Glomerular visceral epithelial cell (primary cell): ENCODE results near the gene SNTG2.

ENCODE experiments used
- DNase-seq: peaks from one replicate; pipeline ENCODE4 v3.0.0-alpha.2; 2016; ENCODE audit errors: extremely low spot score

The SNTG2 gene

DNA sequence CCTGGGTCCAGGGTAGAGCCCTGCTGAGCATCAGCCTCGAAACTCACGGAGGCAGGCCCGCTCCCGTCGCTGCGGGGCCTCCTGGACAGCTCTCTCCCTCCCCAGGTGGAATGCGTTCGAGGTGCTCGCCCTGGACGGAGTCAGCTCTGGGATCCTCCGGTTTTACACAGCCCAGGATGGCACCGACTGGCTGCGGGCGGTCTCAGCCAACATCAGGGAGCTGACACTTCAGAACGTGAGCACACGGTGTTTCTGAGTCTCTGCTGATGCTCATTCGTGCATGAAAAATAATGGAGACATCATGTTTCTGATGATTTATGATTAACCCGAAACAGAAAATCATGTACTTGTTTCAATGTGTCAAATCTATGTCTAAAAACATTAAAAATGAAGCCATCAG is 287.1 kb downstream of the SNTG2 start:
- DNase-seq, result peak; percentile 10

DNA sequence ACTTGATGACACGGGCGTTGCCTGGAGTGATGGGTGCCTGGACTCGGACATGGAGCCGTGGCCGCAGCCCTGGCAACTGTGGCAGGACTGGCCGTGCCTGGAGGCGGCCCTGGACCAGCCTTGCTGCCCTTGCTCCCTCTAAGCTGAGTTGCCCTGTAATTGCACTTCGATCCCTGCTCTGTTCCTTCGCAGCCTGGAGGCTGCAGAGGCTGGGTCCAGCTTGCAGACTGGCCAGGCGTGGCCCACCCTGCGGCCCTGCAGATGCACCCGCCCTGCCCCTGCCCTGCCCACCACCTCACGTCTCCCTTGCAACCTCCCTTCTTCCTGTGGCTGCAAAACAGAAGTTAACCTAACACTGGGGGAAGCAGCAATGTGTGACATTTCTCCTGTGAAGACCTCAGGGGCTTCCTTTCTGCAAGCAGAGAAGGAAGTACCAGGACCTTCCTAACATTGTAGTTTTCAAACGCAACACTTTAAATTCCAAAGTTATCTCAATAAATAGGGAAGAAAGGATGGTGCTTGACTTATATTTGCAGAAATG is 288.0 kb downstream of the SNTG2 start:
- DNase-seq, result no peak

DNA sequence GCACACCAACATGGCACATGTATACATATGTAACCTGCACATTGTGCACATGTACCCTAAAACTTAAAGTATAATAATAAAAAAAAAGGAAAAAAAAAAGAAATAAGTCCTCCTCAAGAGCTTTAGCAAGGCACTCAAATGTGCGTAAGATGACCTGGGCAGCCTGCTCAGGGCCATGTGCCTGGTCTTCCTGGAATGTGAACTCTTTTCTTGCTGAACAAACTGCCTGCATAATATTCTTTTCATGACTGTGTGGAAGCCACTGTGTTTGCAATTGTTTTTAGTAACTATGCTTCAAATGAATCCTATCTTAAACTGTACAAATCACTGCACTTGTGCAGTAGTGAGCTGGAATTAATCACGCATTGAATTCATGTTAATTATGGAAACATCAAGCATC is 294.5 kb downstream of the SNTG2 start:
- DNase-seq, result no peak

DNA sequence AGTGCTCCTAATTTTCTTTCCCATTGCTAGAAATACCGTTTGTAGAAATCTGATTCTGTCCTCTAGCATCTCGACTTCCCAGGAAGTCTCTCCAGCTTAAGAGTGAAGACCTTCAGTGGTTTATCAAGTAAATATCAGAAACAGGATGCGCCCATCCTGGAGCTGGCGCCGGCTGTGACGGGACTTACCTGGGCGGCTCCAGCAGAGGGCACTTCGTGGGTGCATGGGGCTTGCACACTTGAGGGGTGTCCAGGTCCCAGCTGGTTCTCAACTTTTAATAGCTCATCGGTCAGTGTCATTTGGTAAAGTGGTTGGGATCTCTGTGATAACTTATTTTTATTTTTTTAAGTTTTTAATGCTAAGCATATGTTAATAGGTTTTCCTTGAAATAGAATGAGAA is 295.6 kb downstream of the SNTG2 start:
- no peak for DNase-seq

DNA sequence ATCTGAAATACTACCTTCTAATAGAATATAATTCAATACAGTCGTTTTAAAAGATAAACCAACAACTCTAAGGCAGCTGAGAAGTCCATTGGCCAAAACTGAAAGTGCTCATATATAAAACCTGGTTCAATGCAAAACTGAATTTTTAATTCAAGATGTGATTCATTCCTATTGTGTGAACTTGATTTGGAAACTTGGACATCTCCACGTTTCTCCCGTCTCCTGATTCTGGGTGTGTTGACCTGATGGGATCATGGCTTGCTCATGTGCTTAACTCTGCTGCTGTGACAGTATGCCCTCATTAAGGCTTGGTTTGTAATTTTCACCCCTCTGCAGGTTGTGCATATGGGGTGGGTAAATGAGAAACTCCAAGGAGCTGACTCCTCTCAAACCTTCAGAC is 296.3 kb downstream of the SNTG2 start:
- DNase-seq, result no peak

DNA sequence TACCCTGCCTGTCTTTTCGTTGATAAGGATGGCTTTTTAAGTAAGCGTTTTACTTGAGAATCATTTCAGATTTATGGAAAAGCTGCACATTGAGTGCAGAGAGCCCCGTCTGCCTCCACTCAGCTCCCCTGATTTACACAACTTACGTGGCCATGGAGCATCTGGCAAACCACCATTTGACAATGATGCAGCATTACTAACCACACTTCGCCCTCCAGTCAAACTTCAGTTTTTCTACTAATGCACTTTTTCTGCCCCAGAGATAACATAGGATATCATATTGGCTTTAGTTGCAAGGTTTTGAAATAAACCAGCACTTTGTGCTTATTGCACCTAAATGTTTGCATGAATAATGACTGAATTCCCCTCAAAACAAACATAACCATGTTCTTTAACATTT is 297.5 kb downstream of the SNTG2 start:
- DNase-seq, result no peak

DNA sequence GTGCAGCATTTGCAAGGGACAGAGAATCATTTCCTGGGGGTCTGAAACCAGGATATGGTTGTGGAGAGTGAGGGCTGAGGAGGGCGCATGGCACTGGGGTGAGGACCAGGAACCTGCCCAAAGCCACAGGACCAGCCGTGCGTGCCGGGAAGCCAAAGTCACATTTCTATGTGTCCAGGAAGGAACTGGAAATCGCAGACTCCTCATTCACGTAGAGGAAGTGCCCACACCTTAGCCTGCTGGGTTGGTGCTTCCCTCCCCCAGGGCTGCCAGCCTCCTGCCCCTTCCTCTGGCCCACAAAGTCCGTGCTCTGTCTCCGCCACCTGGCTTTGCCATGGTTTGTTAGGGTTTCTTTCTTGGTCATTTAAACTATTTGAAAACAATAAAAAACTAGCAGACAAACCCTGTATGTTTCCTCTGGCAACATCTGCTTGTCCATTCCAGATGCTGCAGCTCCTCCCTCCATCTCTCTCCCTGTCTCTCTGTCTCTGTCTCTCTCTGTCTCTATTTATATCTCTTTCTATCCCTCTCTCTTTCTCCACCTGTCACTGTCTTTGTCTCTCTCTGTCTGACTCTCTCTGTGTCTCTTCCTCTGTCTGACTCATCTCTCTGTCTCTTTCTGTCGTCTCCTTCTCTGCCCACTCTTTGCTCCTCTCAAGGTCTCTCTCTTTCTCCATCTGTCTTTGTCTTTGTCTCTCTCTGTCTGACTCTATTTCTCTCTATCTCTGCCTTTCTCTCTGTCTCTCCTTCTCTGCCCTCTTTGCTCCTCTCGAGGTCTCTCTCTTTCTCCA is 299.4 kb downstream of the SNTG2 start:
- DNase-seq, result no peak

DNA sequence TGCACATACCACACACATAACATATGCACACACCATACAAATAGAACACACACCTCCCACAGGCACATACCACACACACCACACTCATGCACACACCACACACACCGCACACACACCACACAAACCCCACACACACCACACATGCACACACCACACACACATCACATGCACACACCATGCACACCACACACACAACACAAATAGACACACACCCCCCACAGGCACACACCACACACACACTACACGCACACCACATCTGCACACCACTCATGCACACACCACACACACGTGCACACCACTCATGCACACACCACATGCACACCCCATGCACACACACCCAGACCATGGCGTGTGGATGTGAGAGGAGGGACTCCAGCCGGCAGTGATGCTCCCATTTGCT is 300.9 kb downstream of the SNTG2 start:
- no peak for DNase-seq

DNA sequence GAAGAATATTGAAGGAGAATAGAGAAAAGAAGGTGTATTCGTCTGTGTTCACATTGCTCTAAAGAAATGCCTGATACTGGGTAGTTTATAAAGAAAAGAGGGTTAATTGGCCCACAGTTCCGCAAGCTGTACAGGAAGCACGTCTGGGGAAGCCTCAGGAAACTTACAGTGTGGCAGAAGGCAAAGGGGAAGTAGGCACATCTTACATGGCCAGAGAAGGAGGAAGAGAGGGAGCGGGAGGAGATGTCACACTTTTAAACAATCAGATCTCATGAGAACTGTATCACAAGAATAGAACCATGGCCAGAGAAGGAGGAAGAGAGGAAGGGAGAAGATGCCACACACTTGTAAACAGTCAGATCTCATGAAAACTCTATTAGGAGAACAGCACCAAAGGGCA is 303.0 kb downstream of the SNTG2 start:
- no peak for DNase-seq

DNA sequence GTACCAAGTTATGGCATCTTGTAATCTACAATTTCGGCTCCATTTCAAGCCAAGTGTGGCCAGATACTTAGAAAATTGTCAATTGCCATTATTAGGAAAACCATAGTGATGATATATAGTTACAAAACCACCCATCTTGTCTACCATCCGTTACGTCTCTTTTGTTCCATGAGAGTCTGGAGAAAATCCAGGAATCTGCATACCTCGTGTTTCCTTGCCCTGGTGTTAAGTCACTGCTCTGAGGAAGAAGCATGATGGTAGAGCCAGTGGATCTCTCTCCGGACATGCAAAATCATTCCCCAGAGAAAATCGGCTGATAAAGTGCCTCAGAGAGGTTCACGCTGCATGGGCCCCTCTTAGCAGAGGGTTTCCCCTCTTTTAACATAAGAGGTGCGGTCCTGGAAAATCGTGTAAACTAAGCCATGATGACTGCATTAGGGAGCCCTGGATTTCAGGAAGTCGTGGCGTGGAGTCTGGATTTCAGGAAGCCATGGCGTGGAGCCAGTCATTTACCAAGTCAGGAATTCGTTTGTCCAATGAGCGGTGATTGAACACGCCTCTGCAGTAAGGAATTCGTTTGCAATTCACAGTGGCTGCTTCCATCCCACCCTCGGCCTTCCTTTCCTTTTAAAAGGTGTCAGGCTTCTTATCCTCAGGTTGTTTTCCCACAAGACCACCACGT is 304.2 kb downstream of the SNTG2 start:
- no peak for DNase-seq

DNA sequence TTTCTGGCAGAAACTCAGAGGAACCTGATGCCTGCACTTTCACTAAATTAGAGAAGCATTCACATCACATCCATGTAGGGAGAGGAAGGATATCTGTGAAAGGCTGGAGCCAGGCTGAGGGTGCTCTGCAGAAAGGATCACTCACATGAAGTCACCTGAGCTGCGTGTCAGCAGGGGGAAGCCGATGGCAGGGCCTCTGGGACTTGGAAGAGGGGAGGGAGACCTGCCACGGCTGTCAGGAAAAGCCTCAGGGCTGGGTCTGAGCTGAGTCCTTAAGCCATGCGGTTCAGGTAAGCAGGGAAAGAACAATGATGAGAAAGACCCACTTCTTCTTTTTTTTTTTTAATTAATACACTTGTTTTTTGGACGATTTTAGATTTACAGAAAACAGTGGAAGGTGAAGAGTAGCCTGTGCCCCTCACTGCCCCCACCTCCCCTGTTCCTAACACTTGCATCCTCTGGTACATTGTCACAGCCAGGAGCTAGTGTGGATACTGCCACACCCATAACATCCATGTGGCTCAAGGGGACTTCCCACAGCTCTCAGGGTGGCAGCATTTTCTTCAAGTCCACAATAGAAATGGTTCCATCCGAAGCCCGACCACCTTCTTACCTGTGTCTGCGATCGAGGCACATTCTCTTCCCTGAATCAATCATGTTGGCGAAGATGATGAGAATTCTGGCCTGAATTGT is 306.1 kb downstream of the SNTG2 start:
- DNase-seq, result no peak

DNA sequence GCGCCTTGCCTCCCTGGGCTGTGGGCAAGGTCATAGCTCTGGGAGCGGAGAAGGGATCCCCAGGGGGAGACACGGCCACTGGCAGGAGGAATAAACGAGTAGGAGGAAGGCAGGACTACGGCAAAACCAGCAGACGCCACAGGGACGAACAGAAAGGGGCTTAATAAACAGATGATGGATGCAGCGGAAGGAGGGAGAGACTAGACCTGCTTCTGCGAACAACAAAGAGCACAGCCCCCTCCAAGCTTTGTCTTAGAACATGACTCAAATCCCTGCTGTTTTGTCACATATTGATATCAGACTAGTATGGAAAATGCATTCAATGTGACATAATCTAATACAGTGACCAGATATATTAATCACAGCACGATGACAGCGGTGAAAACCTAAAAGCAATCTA is 306.7 kb downstream of the SNTG2 start:
- DNase-seq, result no peak

DNA sequence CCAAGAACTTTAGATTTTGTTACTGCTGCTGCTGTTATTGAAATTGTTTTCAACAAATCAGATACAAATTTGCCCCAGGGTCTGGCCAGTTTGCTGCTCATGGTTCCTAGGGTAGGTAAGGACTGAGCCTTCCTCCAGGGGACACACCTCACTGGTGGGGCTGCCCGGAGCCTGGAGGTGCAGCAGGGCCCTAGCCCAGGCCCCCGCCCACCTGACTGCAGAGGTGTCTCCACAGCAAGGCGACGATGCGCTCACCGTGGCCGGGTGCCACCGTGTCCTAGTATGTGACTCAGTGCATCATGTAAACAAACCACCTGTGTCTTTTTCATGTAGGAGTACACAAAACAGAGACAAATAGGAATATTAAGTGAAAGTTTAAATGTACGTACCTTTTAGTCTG is 309.1 kb downstream of the SNTG2 start:
- no peak for DNase-seq

DNA sequence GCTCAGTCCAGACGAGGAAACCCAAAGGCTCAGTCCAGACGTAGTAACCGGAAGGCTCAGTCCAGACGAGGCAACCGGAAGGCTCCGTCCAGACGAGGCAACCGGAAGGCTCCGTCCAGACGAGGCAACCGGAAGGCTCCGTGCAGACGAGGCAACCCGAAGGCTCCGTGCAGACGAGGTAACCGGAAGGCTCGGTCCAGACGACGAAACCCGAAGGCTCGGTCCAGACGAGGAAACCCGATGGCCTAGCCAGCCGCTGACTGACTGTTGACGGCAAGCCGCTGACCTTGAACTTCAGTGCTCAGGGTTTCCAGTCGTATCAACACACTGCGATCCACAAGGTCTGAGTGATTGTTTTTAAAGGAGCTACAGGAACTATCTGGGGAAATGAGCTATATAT is 312.0 kb downstream of the SNTG2 start:
- no peak for DNase-seq

DNA sequence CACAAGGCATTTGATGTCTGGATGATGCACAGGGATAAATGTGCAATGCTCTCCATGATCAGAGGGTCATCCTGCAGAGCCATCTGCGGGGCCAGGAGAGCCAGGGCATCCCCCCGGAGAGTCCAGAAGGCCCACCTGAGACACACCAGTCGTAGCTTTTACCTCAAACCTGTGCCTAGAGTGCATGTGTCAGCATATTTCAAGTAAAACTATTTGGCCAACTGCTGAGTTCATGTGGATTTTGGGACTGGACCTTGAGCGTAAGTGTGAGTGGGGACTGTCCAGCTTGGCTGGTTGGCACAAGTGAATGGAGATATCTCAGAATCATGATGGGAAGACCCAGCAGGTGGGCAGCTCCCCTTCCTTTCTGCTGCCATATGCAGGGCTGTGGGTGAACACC is 314.8 kb downstream of the SNTG2 start:
- no peak for DNase-seq

DNA sequence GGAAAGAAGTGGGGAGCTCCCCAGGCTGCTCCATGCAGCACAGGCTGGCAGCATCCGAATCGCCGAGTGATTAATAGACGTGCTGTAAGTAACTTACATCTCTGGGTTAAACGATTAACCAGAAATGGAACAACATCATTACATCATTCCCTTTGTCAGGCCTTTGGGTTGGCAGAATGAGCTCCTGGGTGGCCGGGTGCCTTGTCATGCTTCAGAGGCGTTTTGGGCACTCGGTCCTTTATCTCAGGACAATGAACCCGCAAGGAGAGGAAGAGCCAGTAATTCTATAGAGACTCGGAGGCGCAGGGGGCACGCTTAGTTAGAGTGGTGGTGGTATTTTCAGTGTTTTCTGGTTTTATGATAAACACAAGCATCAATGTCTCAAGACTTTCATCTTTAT is 315.7 kb downstream of the SNTG2 start:
- no peak for DNase-seq

DNA sequence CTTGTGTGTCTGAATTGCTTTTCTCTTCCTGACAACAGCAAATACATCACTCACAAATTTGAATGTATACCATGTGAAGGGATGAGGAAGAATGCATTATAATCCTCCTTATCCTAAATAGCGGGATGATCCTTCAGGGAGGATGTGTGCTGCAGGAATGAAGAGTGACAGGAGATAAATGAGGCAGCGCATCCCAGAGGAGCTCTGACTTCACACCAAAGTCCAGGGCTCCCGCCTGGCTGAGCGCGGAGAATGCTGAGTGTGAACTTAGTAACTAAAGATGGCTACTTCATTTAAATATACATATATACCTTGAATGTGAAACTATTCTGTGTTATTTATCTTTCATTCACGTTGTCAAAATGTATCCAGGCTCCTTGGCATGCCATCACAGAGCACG is 317.4 kb downstream of the SNTG2 start:
- DNase-seq, result no peak

DNA sequence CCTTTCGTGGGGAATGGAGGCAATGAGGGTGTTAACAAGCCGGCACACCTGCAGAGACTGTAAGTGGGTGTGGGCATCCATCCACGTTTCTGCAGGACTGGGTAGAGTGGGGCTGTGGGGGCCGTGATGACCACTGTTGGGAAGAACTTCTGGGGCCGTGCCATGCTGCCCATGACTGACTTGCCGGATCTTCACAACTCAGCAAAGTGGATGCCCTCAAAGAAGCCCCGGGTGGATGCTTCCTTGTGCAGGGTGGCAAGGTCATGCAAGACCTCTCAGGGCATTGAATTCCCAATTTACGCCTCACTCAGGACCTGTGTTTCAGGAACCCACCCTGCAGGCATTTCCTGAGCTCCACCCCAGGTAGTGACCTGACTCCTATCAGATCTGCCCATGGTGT is 319.2 kb downstream of the SNTG2 start:
- DNase-seq, result no peak

DNA sequence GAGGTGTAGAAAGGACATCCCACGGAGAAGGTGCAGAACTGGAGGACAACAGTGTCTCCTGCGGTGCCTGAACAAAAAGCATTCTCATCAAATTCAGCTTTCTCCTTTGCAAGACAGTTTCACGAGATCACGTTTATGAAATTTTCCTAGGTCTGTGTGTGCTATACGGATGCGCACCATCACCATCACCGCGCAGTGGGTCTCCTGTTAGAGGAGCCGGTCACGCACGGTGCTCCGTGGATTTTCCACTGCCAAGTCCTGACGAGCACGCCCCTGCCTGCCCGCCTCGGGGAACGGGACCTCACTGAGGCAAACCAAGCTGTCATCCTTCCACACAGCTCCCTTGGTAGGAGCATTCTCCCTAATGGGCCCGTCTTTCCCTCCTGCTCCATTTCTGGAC is 322.2 kb downstream of the SNTG2 start:
- no peak for DNase-seq

DNA sequence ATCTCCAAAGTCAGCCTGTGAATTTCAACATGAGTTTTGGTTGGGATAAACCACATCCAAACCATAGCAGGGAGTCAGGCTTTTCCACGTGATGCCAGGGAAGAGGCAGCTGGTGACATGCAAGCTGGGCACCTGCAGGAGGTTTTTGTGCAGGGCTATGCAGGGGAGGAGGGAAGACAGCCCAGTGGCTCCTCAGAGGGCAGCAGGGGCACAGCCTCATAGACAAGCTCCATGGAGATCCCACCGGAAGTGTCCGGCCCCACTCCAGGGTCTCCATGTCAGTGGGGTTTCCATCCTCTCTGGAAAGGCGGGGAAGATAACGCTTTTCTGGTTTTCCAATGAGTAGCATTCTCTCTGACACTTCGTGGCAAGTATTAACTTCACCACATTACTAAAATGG is 327.0 kb downstream of the SNTG2 start:
- no peak for DNase-seq

DNA sequence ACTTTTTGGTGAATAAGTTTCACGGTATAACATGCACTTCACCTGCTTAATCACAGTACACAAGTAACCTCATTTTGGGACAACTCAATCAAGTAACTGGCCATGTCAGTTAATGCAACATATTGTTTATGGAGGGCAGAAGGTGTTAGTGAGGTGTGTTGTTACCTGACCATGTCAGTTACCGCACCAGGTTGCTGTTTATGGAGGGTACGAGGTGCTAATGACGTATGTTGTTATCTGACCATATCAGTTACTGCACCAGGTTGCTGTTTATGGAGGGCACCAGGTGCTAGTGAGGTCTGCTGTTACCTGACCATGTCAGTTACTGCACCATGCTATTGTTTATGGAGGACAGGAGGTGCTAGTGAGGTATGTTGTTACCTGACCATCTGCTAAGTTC is 327.5 kb downstream of the SNTG2 start:
- DNase-seq, result no peak

DNA sequence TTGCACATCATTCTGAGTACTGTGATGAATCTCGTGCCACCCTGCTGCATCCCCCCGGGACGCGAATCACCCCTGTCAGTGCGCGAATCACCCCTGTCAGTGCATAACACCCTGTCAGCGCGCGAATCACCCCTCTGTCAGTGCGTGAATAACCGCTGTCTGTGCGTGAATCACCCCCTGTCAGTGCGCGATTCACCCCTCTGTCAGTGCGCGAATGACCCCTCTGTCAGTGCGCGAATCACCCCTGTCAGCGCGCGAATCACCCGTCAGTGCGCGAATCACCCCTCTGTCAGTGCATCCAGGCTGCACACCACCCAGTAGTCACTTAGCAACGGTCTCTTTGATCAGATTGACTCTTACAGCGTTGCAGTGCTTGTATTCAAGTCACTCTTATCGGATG is 328.2 kb downstream of the SNTG2 start:
- DNase-seq, result no peak

DNA sequence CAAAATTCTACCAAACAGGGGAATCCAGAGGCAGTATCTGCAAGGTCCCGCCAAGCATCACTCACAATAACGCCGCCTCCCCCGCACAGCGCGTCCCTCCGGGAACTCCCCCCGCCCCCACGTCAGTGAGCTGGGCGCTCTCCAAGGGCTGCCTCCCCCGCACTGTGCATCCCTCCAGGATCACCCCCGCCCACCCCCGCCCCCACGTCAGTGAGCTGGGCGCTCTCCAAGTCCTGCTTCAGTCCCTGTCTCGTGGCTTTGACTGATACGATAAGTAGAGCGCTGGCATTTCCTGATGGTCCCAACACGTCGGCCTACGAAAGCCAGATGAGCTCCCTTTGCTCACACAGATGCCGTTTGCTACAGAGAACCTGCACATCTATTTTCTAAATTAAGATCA is 331.9 kb downstream of the SNTG2 start:
- DNase-seq, result no peak
